SKM-1 (cell line): ENCODE data around the gene SLC7A8.
A peak's percentile ranks its signal among the peaks of the same experiment; 100 is the strongest.

Source experiments
- DNase-seq: peaks from one replicate; lab custom pipeline; 2025; ENCODE audit not compliant: unreplicated experiment; lab: John Stamatoyannopoulos, UW

The SLC7A8 gene

DNA sequence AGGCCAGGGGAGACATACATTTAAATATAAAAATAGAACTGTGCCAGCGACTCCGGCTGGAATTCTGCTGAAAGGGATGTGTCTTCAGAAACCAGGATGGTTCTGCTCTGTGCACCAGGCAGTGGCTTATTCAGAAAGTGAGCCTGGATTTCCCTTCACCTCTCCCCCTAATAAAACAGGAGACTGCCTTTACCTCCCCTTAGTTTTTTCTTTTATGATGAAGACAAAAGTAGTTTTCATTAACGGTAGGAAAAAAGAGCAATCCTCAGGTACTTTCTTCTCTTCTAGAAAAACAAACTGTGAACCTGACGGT lies 346 bp downstream of the SLC7A8 start:
- DNase-seq, result no peak

GRCh38 chr14:23182372-23183157 lies 895 bp downstream of the SLC7A8 start:
- DNase-seq, result no peak

DNA sequence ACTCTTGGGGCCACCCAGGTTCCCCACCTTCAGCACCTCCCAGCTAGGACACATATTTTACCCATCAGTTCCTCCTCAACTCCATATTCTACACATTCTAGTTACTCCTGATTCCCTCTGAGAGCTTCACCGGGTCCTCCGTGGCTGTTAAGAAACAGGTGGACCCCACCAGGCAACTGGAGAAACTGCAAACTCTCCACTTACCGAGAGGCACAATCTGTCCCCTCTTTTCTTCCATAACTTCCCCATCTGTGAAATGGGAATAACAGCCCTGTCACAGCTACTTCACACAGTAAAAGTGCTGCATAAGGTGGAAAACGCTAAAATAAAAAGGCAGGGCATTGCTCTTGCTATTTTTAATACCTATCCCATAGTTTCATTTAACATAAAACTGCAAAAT lies 1.5 kb downstream of the SLC7A8 start:
- no peak for DNase-seq

- DNase-seq, result no peak
Observed at GRCh38 chr14:23181453-23181852, 2.0 kb downstream of the SLC7A8 start.

- no peak for DNase-seq
Observed at GRCh38 chr14:23177181-23177580, 6.3 kb downstream of the SLC7A8 start.

- no peak for DNase-seq
Observed at GRCh38 chr14:23175823-23176222, 7.6 kb downstream of the SLC7A8 start.

DNA sequence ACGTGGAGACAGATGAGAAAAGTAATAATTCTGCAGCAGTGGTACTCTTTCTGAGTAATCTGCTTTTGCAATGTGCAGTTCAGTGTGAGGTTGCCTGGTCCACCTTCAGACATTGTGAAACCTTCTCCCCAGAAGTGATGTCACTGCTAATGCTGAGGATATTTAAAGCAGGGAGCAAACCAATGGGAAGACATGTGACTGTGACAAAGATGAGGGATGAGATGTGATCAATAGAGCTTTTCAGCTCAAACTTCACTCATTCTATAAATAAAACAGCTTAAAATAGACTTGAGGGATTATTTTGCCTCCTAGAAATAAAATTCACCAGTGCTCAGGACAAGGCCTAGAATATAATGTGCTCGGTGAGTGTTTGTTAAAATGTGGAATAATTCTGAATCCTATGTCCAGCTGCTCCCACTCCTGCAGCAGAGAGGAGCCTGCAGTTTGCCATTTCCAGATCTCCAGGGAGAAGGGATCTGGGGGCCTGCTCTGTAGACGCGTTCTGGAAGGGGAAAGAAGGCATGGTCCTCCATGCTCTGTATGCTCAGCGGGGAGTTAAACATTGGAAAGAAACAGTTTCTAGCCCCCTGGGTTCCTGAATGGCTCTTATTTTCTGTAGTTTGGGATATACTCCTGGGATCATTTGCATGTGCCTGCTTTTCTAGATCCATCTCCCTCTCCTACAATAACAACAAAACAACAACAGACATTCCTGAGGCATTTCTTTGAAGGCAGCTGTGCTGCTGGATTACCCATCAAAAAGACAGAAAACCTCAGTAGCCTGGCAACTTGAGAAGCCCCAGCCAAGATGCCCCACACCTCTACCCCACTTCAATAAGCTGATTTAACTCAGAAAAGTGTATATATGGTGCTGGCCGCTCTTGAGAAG lies 8.9 kb downstream of the SLC7A8 start:
- peak; percentile 17 for DNase-seq

- no peak for DNase-seq
Observed at GRCh38 chr14:23173796-23174195, 9.7 kb downstream of the SLC7A8 start.

DNA sequence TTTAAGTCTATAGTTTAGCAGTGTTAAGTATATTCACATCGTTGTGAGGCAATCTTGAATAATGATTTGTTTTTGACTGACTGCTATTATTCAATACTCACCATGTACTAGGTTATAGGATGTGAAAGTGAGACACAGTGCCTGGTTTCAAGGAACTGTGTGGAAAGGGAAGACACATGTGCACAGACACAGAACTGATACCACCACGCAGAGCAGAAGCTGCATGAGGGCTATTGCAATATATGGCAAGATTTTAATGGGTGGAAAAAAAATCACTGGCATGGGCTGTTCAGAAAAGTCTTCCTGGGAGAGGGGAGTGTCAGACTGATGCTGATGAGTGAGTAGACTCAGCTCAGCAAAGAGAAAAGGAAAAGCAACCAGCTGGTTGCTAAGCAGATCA lies 10.4 kb downstream of the SLC7A8 start:
- no peak for DNase-seq

DNA sequence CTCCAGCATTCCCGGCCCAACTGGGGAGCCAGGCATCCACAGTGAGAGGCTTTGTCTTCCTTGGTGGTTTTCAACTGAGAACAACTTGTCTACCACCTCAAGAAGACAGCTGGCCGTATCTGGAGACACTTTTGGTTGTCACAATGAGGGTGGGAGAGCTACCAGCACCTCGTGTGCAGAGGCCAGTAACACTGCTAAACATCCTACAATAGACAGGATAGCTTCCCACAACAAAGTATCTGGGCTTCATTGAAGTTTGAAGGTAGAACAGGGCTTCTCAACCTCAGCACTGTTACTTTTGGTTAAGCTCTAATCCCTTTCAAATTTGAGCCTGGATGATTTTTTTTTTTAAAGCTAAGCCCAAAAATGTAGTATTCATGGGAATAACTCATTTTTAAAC lies 10.9 kb downstream of the SLC7A8 start:
- no peak for DNase-seq

- no peak for DNase-seq
Observed at GRCh38 chr14:23172096-23172495, 11.4 kb downstream of the SLC7A8 start.

DNA sequence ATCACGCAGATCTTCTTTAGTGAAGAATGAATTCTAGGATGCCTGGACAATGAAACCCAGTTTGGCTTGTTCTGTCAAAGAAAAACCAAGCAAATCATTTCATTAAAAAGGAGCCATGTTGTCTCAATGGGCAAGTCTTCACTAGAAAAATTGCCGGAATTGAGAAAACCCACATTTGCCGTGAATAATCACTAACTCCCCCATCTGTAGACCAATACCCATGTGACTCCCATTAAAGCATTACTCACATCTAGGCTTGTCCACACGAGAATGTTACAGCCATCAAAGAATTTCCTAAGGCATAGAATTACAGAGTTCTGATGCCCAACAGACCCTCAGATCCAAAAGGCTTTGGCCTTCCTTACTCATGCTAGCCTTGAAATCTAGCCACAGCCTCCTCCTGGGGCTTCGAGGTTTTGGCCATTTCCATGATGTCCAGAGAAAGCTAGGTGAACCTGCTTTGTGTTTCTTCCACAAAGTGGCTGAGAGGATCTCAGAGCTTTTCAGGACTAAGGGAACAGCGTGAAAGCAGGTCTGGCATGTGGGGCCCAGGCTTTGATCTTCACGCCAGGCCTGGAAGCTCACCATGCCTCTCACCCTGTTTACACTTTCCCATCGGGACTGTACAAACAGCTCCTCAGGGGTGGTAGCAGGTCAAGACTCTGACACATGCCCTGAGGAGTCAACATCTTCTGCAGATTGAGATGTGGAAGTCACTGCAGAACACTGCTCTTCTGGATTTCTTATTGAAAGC lies 12.1 kb downstream of the SLC7A8 start:
- DNase-seq, result no peak

- DNase-seq, result no peak
Observed at GRCh38 chr14:23169622-23170021, 13.8 kb downstream of the SLC7A8 start.

DNA sequence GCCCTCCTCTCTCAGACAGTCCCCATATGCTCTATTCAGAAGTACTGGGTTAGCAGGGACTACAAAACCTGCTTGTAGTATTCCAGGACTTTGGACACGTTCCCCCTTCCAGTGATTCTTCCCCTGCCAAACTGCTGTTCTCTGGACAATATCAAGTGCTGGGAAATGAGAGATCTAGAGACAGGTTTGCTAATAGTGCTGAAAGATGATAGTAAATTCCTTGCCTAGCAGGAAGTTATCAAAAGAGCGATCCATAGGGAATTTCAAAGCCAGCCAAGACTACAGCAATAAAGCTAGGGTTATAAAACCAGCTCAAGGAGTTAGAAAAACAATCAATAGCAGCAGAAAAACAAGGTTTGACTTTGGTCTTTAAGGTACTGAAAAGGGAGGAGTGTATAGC lies 15.2 kb downstream of the SLC7A8 start:
- DNase-seq, result no peak

DNA sequence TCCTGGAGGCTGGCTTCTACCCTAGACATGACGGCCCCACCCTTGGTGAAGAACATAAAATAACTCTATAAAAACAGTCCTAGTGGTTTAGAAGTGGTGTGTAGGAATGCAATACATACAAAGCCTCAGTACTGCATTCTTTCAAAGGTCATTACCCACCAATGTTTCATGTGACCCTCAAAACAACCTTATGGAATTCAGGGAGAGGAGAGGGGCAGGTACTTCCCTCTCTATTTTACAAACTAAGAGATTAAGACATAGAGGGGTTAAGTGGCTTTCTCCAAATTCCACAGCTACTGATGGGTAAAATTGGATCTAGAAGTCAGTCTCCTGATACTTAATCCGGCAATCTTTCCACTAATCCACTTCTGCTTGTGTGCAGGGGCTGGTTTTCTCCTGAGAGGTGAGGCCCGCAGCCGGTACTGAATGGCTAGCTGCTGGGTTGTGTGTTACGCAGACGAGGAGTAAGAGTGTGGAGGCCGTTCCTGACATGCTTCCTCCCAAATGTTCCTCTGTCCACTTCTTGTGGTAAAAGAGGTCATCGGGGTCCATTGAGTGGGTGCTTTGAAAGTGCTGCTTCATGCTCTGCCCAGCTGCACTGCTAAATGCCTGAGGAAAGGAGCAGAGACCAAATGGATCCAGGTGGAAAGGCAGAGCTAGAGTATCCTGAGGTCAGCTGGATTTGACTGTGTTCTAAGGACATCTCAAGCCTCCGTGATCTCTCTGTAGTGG lies 16.2 kb downstream of the SLC7A8 start:
- no peak for DNase-seq

GRCh38 chr14:23164949-23165348 lies 18.5 kb downstream of the SLC7A8 start:
- DNase-seq, result no peak

- no peak for DNase-seq
Observed at GRCh38 chr14:23164250-23164649, 19.2 kb downstream of the SLC7A8 start.

DNA sequence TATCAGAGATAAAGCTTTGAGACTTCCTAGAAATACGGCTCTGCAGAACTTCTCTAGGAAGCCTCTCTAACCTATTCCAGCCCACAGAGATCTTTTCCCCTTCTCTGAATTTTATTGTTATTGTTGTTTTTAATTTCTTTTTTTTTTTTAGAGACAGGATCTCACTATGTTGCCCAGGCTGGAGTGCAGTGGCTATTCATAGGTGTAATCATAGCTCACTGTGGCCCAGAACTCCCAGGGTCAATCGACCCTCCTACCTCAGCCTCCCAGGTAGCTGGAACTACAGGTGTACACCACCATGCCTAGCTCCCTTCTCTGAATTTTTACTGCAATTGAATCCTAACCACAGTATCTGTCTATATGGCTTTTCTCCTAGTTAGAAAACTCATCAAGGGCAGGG lies 19.6 kb downstream of the SLC7A8 start:
- no peak for DNase-seq

GRCh38 chr14:23162800-23163199 lies 20.7 kb downstream of the SLC7A8 start:
- no peak for DNase-seq

DNA sequence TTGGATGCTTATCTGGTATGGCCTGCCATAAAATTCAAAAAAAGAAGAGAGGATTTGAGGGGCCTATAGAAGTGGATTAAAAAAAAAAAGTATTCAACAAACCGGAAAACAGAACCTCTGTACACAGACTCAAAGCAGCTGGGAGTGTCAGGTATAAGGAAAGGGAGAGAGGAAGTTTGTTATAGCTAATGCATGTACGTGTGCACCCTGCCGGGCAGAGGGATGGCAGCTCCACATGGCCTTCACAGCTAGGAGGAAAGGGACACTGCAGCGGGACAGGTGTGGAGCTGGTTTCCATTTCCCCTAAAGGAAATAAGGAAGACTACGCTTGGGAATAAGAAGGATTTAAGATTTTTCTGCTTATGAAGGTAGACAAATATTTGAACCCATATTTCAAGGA lies 21.5 kb downstream of the SLC7A8 start:
- no peak for DNase-seq

GRCh38 chr14:23160924-23161522 lies 22.4 kb downstream of the SLC7A8 start:
- DNase-seq, result no peak
